GM18499 (cell line): ENCODE measurements around the gene MRPL18.
"Not testable (repeated sequence)": the region's sequence is repeated elsewhere in the genome, so short reads cannot be mapped to it uniquely, and the experiment has no call there.

Source experiments
- ATAC-seq: cut with Tn5 transposase; IDR thresholded peaks from one replicate; pipeline ENCODE4 v1.9.1; 2021; ENCODE audit warnings: moderate number of reproducible peaks; ENCODE audit not compliant: insufficient read depth, unreplicated experiment

The MRPL18 gene

DNA sequence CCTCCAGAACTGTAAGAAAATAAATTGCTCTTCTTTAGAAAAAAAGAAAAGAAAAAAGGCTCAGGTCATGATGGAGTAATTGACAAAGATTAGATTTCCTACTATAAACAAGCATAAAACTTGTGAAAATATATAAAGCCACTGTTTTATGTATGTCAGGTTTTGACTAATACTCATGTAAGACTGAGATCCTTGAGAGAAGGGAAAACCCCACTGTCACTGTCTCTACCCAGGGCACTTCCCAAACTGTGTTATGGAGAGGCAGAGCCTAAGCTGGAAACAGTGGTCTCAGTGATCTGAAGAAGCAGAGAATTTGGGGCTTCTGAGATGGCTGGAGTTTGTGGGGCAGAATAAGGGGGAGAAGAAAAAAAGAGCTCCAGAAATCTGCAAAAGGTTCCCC is 20.8 kb upstream of the MRPL18 start:
- ATAC-seq = no peak

- ATAC-seq = no peak
Measured at GRCh38 chr6:159772196-159772595, 18.1 kb upstream of the MRPL18 start.

DNA sequence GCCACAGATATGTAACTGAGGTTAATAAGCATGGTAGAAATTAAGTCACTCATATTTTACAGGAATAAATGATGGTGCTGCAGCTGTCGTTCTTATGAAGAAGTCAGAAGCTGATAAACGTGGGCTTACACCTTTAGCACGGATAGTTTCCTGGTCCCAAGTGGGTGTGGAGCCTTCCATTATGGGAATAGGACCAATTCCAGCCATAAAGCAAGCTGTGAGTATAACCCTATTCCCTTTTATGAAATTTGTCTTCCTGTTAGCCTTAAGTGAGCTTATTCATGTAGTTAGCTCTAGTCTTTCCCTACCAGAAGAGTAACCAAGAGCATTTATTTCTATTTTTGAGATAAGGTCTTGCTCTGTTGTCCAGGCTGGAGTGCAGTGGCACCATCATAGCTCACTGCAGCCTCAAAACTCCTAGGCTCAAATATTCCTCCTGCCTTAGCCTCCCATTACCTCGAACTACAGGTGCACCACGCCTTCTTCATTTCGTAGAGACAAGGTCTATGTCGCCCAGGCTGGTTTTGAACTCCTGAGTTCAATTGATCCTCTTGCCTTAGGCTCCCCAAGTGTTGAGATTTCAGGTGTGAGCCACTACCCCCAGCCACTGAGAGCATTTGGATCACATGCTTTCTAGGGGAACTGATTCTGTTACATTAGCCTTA is 12.9 kb upstream of the MRPL18 start:
- ATAC-seq = no peak

DNA sequence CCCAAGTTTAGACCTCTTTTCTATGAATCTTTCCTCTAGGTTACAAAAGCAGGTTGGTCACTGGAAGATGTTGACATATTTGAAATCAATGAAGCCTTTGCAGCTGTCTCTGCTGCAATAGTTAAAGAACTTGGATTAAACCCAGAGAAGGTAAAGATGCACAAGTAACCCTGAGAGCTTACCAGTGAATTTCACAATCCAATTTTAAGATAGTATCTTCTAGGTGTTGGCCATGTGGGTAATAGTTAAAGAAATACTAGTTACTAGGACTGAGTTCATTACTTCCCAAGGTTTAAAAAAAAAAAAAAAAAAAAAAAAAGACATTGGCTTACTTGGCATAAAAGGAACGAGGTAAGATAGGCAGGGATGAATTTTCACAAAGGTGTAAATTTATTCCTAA is 12.1 kb upstream of the MRPL18 start:
- no peak for ATAC-seq

DNA sequence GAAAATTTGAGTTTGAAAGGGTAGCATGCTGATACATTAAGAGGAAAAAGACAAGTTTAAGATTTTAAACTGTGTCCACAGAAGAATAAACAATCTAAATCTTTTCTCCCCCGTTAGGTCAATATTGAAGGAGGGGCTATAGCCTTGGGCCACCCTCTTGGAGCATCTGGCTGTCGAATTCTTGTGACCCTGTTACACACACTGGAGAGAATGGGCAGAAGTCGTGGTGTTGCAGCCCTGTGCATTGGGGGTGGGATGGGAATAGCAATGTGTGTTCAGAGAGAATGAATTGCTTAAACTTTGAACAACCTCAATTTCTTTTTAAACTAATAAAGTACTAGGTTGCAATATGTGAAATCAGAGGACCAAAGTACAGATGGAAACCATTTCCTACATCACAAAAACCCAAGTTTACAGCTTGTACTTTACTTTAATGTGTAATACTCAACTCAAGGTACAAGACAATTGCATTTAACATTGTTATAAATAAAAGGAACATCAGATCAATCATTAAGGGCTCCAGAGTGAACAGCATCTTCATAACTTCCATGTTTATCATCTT is 11.6 kb upstream of the MRPL18 start:
- ATAC-seq = no peak

GRCh38 chr6:159788276-159788675 is 2.0 kb upstream of the MRPL18 start:
- no peak for ATAC-seq

DNA sequence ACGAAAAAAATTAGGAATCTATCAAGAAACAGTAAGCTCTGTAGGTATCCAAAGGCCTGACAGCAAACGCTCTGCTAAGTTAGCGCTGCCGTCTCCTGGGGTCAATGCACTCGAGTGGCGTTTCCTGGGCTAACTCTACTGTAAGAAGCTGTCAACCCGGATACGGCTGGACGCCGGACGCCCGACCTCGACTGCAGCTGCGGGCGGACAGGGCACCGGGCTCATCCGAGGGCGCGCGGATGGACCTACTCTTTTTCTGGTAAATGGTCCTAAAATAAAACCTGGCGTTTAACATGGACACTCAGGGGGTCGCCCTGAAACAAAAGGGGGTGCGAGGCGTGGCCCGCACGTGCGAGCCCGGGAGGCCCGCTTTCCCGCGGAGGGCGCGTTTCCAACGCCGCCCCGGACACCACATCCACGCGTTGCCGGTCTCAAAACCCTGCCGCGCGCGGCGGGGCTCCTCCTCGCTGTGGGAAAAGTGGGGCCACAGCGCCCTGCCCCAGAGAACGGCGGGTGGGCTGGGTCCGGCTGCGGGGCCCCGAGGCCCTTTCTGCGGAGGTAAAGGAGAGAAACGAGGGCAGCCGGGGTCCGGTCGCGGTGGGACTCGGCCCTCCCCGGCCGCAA is 1.4 kb upstream of the MRPL18 start:
- ATAC-seq = no peak

DNA sequence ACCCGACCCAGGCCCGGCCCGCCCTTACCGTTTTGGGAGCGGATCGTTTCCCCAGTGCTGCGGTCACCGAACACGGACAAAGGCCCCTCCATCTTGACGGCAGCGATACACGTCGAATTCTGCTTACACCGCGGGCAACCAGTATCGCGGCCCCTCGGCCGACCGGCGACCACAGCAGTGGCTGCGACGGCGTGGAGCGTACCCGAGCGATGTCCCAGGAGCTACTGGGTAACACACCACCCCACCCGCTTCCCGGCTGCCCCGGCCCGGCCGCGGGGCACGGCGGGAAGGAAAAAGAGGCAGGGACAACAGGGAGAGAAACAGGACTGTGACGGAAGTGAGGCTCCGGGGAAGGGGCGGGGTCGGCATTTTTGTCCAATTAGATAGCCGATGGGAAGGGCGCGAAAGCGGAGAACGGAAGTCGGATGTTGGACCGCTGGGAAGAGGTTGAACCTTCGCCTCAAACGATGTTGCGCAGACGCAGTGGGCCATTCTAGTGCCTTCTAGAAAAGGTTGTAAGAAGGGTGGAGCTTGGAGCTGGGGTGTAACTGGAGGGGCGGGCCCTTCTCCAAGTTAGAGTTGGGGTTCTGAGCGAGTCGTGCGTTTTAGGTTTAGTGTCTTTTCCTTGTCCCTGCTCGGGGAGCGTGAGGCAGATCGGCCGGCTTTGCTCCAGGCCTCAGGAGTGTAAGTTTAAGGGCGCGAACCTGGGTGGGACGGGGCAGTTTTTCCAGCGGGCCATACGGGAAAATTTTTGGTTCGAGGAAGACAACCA is 704 bp upstream of the MRPL18 start, which contains the start of gene TCP1:
Gene TCP1 (minus strand): TSS at position 226 of the 772 bp plus-strand sequence. CDS start 134 bp downstream, at position 92.
- ATAC-seq = peak; percentile 52

GRCh38 chr6:159790956-159791598 is 810 bp downstream of the MRPL18 start:
- ATAC-seq = no peak

- not testable (repeated sequence) for ATAC-seq
Measured at GRCh38 chr6:159794976-159795375, 4.7 kb downstream of the MRPL18 start.

- no peak for ATAC-seq
Measured at GRCh38 chr6:159797554-159797953, 7.3 kb downstream of the MRPL18 start.

GRCh38 chr6:159800141-159800865 is 10.0 kb downstream of the MRPL18 start, which contains the start of gene PNLDC1:
Gene PNLDC1 (plus strand): TSS chr6:159800276. CDS start chr6:159800308, 32 bp downstream.
- ATAC-seq = no peak

DNA sequence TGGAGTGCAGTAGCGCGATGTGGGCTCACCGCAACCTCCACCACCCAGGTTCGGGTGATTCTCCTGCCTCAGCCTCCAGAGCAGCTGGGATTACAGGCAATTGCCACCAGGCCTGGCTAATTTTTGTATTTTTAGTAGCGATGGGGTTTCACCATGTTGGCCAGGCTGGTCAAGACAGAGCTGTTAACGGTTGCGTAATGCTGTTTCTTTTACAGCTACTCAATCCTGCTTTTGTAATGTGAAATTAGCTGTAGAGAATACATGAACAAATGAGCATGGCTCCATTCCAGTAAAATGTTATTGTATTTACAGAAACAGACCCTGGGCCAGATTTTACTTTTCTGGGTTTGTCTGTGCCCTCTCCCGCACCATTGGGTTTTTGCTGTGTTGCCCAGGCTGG is 11.7 kb downstream of the MRPL18 start:
- no peak for ATAC-seq

DNA sequence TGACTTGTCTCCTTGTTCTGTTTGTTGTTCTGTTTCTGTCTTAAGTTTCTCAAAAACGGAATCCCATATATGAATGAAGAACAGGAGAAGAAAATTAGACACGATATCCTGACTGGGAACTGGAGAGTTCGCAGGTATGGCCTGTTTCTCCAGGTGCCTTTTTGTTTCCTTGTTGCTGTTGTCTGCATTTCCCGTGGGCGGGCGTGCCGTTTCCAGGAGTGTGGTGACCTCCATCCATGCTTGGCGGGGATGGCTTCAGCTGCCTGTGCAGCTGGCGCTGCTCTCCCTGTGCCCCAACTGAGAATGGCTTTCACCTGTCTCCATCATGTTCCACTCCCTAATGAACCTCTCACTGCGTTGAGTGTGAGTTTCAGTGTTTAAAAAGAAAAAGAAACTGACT is 14.2 kb downstream of the MRPL18 start:
- ATAC-seq = no peak

GRCh38 chr6:159805440-159806020 is 15.3 kb downstream of the MRPL18 start:
- no peak for ATAC-seq

DNA sequence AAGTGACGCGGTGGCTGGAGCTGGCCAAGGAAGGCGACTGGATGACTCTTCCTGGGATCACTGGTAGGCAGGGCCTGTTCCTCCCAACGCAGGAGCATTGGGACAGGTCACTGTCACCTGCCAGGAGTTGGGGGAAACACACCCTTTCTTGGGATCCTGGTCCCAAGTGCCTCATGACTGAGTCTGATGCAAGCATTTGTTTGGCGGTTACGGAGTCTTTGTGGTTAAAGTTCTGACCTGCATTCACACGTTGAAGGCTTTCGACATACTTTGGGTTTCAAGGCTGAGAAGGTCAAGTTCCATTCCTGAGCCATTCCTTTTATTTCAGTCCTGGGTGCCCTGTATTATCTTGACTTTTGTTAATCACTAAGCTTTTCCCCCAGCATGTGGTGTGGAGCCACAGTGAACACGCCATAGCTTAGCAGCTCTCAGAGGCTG is 15.8 kb downstream of the MRPL18 start:
- no peak for ATAC-seq

- ATAC-seq = no peak
Measured at GRCh38 chr6:159807150-159807858, 17.0 kb downstream of the MRPL18 start.

DNA sequence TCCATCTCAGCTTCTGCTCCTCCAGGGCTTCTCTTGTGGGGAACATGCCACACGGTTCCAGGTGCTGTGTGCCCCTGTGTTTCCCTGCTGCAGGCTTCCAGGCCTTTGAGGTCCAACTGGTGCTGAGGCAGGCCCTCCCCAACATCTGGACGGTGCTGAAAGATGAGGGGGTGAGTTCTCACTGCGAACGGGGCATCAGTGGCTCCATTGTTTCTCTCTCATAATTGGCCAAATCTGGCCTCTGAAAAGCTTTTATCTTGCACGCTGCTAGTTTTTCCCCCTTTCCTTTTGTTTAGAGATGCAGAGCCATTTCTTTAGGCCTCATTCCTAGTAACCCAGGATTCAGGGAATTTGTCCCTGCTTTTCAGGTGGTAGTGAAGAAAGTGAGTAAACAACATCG is 18.4 kb downstream of the MRPL18 start:
- no peak for ATAC-seq

DNA sequence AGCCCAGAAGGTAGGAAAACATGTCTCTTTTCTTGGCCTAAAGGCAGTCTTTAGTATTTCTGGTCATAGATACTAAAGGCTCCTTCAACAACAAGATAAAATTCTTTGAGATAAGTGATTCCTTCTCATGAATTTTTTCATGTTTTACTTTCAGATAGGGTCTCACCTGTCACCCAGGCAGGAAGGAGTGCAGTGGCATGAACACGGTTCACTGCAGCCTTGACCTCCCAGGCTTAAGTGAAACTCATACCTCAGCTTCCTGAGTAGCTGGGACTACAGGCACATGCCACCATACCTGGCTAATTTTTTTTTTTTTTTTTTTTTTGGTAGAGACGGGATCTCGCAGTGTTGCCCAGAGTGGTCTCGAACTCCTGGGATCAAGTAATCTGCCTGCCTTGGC is 18.9 kb downstream of the MRPL18 start:
- no peak for ATAC-seq
